ENCODE measurements around the gene PRRG1.

GRCh38 chrX:37332987-37333658 lies 16.0 kb upstream of the PRRG1 start:
- TF ChIP-seq EZH2phosphoT487 (IDR thresholded peaks at IDR 0.05; ENCODE audit: borderline replicate concordance, low read depth, low read length) (no peak), CTCF (conservative IDR thresholded peaks at IDR 0.05; ENCODE audit: low read length) (no peak)
